Endodermal cell (in vitro differentiated cells): ENCODE data around the gene LSM4. TPM values are rescaled to one million over a fixed set of nuclear protein-coding genes. Genes with fewer than 3 reads are reported as not detected.

Source experiments
- DNase-seq: peaks from one replicate; pipeline ENCODE4 v3.0.0-alpha.2; 2017
- H3K27ac ChIP-seq: 2 replicates; pipeline ENCODE4 v1.5.1; 2013; ENCODE audit warnings: mild to moderate bottlenecking, low read depth, low read length, moderate library complexity
- H3K27me3 ChIP-seq: 2 replicates; pipeline ENCODE4 v1.6.1; 2013; ENCODE audit warnings: mild to moderate bottlenecking, low read length, moderate library complexity; ENCODE audit not compliant: insufficient read depth, control insufficient read depth, poor library complexity, severe bottlenecking
- H3K36me3 ChIP-seq: 2 replicates; pipeline ENCODE4 v1.7.0; 2013; ENCODE audit warnings: mild to moderate bottlenecking, low read length, moderate library complexity; ENCODE audit not compliant: control insufficient read depth, insufficient read depth
- H3K4me1 ChIP-seq: one replicate; pipeline ENCODE4 v1.7.0; 2013; ENCODE audit warnings: low read length; ENCODE audit not compliant: control insufficient read depth, insufficient read depth
- H3K4me3 ChIP-seq: 2 replicates; pipeline ENCODE4 v1.5.1; 2013; ENCODE audit warnings: mild to moderate bottlenecking, low read length, moderate library complexity
- H3K9ac ChIP-seq: 2 replicates; pipeline ENCODE4 v1.6.1; 2013; ENCODE audit warnings: mild to moderate bottlenecking, low read length, moderate library complexity; ENCODE audit not compliant: poor library complexity, severe bottlenecking; ENCODE audit errors: extremely low read depth
- H3K9me3 ChIP-seq: 2 replicates; pipeline ENCODE4 v1.6.1; 2013; ENCODE audit warnings: mild to moderate bottlenecking, low read length, moderate library complexity; ENCODE audit not compliant: control insufficient read depth
- H3K27ac Mint-ChIP-seq: 2 replicates; pipeline ENCODE4 v1.8.0; 2020; ENCODE audit warnings: mixed read lengths
- H3K27me3 Mint-ChIP-seq: 2 replicates; pipeline ENCODE4 v1.8.0; 2021; ENCODE audit warnings: mild to moderate bottlenecking, mixed read lengths; ENCODE audit not compliant: insufficient read depth
- H3K36me3 Mint-ChIP-seq: 2 replicates; pipeline ENCODE4 v1.8.0; 2020; ENCODE audit warnings: low read depth, mixed read lengths
- H3K4me1 Mint-ChIP-seq: 2 replicates; pipeline ENCODE4 v1.8.0; 2020; ENCODE audit warnings: mixed read lengths
- H3K4me3 Mint-ChIP-seq: 2 replicates; pipeline ENCODE4 v1.8.0; 2020; ENCODE audit warnings: mild to moderate bottlenecking, moderate library complexity, mixed read lengths
- H3K9me3 Mint-ChIP-seq: 2 replicates; pipeline ENCODE4 v1.8.0; 2020; ENCODE audit warnings: mild to moderate bottlenecking, mixed read lengths
- WGBS, 2 experiments: methylation state at CpG; one replicate each; pipeline versions ENCODE4 v1.1.5 to v1.1.7; 2013; ENCODE audit warnings: missing lambda C conversion rate in 2 of 2, mixed read lengths in 1 of 2; ENCODE audit not compliant: insufficient coverage in 1 of 2, insufficient read length in 1 of 2; 5-methylcytosine and 5-hydroxymethylcytosine counted together
- total RNA-seq, 2 donors: library from RNA; stranded (reverse); fragmentation: NEBNext Ultra II Directional in 1 of 2; extraction: Animal tissue kit (Norgen Biotek cat#: 25700) in 1 of 2; gene quantifications; 2 replicates in 1 of 2; 3 replicates in 1 of 2; pipeline ENCODE4 v1.2.1, GENCODE V29; 2021
- TF ChIP-seq, protein P1 (sequence below): fragments of 200-600 bp; sonication (generic); conservative IDR thresholded peaks from 2 replicates; pipeline ENCODE4 v1.5.0; 2021; ENCODE audit warnings: antibody characterized with exemption, mild to moderate bottlenecking

Gene LSM4
- total RNA-seq, 2 donors from 2014 or later = 252 to 276 TPM

- Mint-ChIP-seq H3K36me3 (peaks cover 28% of the 10 kb centered on the region), H3K9me3 (no peaks in the 10 kb centered on the region), H3K4me3 (no peak overlapping the region), H3K27me3 (no peaks in the 10 kb centered on the region), H3K4me1 (peaks cover 15% of the 10 kb centered on the region), H3K27ac (no peak overlapping the region)
- no peak overlapping the region for H3K9ac ChIP-seq
- peak overlapping the region; percentile 29 for H3K27ac ChIP-seq
- DNase-seq = peak; percentile 38
- 93 to 94% methylated on average over 22 to 25 of the region's 26 CpGs for WGBS, 2 experiments
- H3K36me3 ChIP-seq = peaks cover 31% of the 10 kb centered on the region
- no peaks in the 10 kb centered on the region for H3K27me3 ChIP-seq
- TF ChIP-seq, protein P1, sequence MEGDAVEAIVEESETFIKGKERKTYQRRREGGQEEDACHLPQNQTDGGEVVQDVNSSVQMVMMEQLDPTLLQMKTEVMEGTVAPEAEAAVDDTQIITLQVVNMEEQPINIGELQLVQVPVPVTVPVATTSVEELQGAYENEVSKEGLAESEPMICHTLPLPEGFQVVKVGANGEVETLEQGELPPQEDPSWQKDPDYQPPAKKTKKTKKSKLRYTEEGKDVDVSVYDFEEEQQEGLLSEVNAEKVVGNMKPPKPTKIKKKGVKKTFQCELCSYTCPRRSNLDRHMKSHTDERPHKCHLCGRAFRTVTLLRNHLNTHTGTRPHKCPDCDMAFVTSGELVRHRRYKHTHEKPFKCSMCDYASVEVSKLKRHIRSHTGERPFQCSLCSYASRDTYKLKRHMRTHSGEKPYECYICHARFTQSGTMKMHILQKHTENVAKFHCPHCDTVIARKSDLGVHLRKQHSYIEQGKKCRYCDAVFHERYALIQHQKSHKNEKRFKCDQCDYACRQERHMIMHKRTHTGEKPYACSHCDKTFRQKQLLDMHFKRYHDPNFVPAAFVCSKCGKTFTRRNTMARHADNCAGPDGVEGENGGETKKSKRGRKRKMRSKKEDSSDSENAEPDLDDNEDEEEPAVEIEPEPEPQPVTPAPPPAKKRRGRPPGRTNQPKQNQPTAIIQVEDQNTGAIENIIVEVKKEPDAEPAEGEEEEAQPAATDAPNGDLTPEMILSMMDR = no peak
- no peak overlapping the region for H3K4me3 ChIP-seq
- H3K4me1 ChIP-seq = peaks cover 8% of the 10 kb centered on the region
- H3K9me3 ChIP-seq = no peaks in the 10 kb centered on the region
Measured at GRCh38 chr19:18306209-18306887, 16.5 kb downstream of the LSM4 start.

- Histone ChIP-seq H3K27ac (peak overlapping the region; percentile 88), H3K9ac (peak overlapping the region; percentile 30), H3K4me3 (peak overlapping the region; percentile 45), H3K27me3 (no peaks in the 10 kb centered on the region), H3K9me3 (no peaks in the 10 kb centered on the region), H3K36me3 (peaks cover 23% of the 10 kb centered on the region), H3K4me1 (peaks cover 8% of the 10 kb centered on the region)
- peaks cover 16% of the 10 kb centered on the region for H3K36me3 Mint-ChIP-seq
- 17 to 32% methylated on average over 16 to 29 of the region's 29 CpGs for WGBS, 2 experiments
- H3K4me3 Mint-ChIP-seq = peak overlapping the region; percentile 43
- peak; percentile 84 for DNase-seq
- TF ChIP-seq, protein P1 = no peak
- no peaks in the 10 kb centered on the region for H3K9me3 Mint-ChIP-seq
- H3K27me3 Mint-ChIP-seq = no peaks in the 10 kb centered on the region
- peaks cover 15% of the 10 kb centered on the region for H3K4me1 Mint-ChIP-seq
- H3K27ac Mint-ChIP-seq = peak overlapping the region; percentile 95
Measured at GRCh38 chr19:18304458-18305310, 18.2 kb downstream of the LSM4 start.

GRCh38 chr19:18304208-18304457 is 18.7 kb downstream of the LSM4 start:
- Mint-ChIP-seq H3K9me3 (no peaks in the 10 kb centered on the region), H3K36me3 (peaks cover 15% of the 10 kb centered on the region), H3K4me3 (peak overlapping the region; percentile 43), H3K4me1 (peaks cover 15% of the 10 kb centered on the region), H3K27ac (peak overlapping the region; percentile 64), H3K27me3 (no peaks in the 10 kb centered on the region)
- TF ChIP-seq, protein P1 = no peak
- peak overlapping the region; percentile 88 for H3K27ac ChIP-seq
- no peaks in the 10 kb centered on the region for H3K27me3 ChIP-seq
- 34 to 36% methylated on average over 2 of the region's 2 CpGs for WGBS, 2 experiments
- H3K4me3 ChIP-seq = no peak overlapping the region
- H3K9ac ChIP-seq = no peak overlapping the region
- DNase-seq = no peak
- no peaks in the 10 kb centered on the region for H3K9me3 ChIP-seq
- peaks cover 8% of the 10 kb centered on the region for H3K4me1 ChIP-seq
- peaks cover 23% of the 10 kb centered on the region for H3K36me3 ChIP-seq
